ENCODE data around the gene ETV4.

ETV4 gene

GRCh38 chr17:43572368-43572980, 26.3 kb upstream of the ETV4 start:
- DNase-seq, result no peak

GRCh38 chr17:43570518-43570928, 24.4 kb upstream of the ETV4 start:
- peak; percentile 76 for DNase-seq

- DNase-seq, result no peak
Observed at GRCh38 chr17:43568506-43569082, 22.5 kb upstream of the ETV4 start.

GRCh38 chr17:43563600-43564594, 17.8 kb upstream of the ETV4 start:
- DNase-seq, result no peak

GRCh38 chr17:43562679-43563599, 16.8 kb upstream of the ETV4 start:
- no peak for DNase-seq

GRCh38 chr17:43560461-43561427, 14.6 kb upstream of the ETV4 start:
- no peak for DNase-seq

GRCh38 chr17:43559161-43559816, 13.1 kb upstream of the ETV4 start:
- no peak for DNase-seq

- no peak for DNase-seq
Observed at GRCh38 chr17:43558805-43559160, 12.6 kb upstream of the ETV4 start.

GRCh38 chr17:43556292-43556691, 10.2 kb upstream of the ETV4 start:
- DNase-seq, result peak; percentile 72

- no peak for DNase-seq
Observed at GRCh38 chr17:43554857-43555256, 8.7 kb upstream of the ETV4 start.

- DNase-seq, result no peak
Observed at GRCh38 chr17:43553573-43553972, 7.4 kb upstream of the ETV4 start.

GRCh38 chr17:43552229-43552837, 6.2 kb upstream of the ETV4 start:
- DNase-seq, result no peak

GRCh38 chr17:43550754-43551153, 4.6 kb upstream of the ETV4 start:
- DNase-seq, result no peak

- DNase-seq, result no peak
Observed at GRCh38 chr17:43549496-43549895, 3.4 kb upstream of the ETV4 start.

- DNase-seq, result no peak
Observed at GRCh38 chr17:43548689-43549379, 2.7 kb upstream of the ETV4 start.

- no peak for DNase-seq
Observed at GRCh38 chr17:43547659-43548256, 1.6 kb upstream of the ETV4 start.

- DNase-seq, result no peak
Observed at GRCh38 chr17:43547189-43547550, 1.0 kb upstream of the ETV4 start.

- no peak for DNase-seq
Observed at GRCh38 chr17:43545383-43545632, 832 bp downstream of the ETV4 start.

GRCh38 chr17:43543771-43544575, 2.2 kb downstream of the ETV4 start:
- no peak for DNase-seq
